ENCODE data around the gene DGKE.

Gene DGKE

GRCh38 chr17:56849131-56849530 lies 15.2 kb downstream of the DGKE start:
- no peak for DNase-seq (ENCODE audit: low read depth in 2 of 2)

GRCh38 chr17:56850591-56850990 lies 16.6 kb downstream of the DGKE start:
- DNase-seq (ENCODE audit: low read depth in 2 of 2), result no peak

GRCh38 chr17:56851008-56851407 lies 17.1 kb downstream of the DGKE start:
- DNase-seq (ENCODE audit: low read depth in 2 of 2), result no peak

- DNase-seq (ENCODE audit: low read depth in 2 of 2), result no peak
Measured at GRCh38 chr17:56861899-56862298, 27.9 kb downstream of the DGKE start.

DNA sequence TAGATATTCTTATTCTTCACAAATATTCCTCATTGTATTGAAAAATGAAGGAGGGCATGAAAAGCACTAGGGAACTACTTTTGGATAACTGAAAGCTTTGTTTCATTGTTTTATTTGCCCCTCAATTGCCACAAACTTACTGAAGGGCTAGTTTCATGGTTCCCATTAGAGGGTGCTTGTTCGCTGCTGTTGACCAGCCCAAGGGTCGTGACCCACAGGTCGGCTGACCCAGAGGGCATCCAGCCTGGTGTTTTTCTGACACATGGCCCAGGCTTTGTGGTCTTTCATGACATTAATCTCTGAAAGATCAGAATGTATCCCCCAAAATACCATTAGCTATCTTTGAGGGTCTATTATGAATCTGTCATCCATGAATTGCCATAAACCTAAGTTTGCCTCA lies 30.0 kb downstream of the DGKE start:
- DNase-seq (ENCODE audit: low read depth in 2 of 2), result no peak

DNA sequence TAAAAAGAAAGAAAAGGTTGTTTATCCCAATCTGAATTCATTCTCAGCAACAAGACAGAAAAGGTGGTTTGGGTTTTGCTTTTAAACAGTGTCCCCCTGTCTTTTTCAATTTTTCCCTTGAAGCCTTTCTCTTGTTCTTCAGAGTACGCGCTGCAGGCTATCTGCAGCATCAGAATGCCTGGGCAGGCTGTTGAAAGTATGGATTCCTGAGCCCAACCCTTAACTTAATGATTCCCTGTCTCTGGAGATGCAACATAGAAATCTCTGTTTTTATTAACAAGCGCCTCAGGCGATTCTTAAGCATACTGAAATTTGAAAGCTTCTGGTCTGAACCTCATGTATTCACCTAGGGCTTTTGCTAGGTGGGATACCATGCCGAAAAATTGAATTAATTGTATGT lies 32.1 kb downstream of the DGKE start:
- no peak for DNase-seq (ENCODE audit: low read depth in 2 of 2)

GRCh38 chr17:56866496-56866895 lies 32.5 kb downstream of the DGKE start:
- DNase-seq (ENCODE audit: low read depth in 2 of 2), result no peak

DNA sequence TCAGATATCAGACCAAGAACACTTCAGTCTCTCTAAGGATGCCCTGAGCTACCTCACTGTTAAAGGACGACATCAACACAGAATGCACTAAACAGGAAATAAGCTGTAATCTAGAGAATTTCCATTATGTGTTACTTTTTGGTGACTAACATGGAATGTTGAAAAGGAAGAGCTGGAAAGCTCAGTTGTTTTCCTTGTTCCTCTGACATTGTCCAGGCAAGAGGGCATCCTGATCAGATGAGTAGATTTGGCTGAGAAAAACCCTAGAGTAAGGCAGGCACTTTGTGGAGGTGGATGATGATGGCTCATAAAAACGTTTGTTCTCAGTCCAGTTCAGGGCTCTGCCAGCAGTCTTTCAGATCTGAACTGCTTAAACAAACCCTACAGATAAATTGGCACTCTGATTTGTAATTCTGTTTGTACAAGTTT lies 34.0 kb downstream of the DGKE start:
- DNase-seq (ENCODE audit: low read depth in 2 of 2), result no peak

DNA sequence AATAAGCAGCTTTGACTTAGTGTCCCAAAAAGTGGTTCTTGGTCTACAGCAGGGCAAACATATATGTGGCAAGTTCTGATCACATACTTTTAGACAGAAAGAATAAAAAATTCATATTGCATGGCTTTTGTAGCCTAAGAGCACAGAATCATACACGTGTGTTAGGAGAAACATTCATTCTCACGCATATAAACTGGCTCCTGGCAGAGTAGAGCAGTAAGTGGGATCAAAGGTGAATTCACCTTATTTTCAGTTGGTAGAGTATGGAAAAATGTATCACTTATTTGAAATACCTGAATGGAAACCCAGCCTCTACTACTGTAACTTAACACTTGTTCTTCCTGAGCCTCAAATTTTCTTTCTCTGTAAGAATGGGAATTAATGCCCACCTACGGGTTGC lies 34.8 kb downstream of the DGKE start:
- DNase-seq (ENCODE audit: low read depth in 2 of 2), result no peak

GRCh38 chr17:56870081-56870651 lies 36.2 kb downstream of the DGKE start:
- DNase-seq (ENCODE audit: low read depth in 2 of 2), result no peak

DNA sequence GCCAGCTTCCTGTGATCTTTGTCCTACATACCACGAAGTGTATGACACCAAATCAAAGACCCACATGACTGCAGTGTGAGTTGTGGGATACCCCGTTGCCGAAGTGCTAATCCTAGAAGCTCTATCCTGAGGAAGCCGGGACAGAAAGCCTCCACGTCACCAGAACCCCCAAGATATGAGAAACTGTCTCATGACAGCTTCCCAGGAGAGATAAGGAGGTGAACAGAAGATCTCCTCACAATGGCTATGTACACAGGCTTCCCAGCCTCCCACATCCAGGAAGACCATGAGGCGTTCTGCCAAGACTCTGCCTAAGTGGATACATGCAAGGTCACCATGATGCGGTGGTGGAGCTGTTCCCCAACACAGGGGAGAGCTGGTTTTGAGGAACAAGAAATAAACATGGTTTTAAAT lies 42.8 kb downstream of the DGKE start:
- no peak for DNase-seq (ENCODE audit: low read depth in 2 of 2)

DNA sequence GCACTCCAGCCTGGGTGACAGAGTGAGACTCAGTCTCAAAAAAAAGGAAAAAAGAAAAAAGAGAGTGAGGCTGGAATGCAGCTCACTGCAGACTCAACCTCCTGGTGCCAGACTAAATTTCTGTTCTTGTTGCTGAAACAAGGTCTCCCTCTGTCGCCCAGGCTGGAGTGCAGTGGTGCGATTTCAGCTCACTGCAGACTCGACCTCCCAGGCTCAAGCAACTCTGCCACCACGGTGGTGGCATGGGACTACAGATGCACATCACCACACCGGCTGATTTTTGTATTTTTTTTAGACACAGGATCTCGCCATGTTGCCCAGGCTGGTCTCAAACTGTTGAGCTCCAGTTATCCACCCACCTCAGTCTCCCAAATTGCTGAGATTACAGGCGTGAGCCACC lies 45.3 kb downstream of the DGKE start:
- DNase-seq (ENCODE audit: low read depth in 2 of 2), result no peak

DNA sequence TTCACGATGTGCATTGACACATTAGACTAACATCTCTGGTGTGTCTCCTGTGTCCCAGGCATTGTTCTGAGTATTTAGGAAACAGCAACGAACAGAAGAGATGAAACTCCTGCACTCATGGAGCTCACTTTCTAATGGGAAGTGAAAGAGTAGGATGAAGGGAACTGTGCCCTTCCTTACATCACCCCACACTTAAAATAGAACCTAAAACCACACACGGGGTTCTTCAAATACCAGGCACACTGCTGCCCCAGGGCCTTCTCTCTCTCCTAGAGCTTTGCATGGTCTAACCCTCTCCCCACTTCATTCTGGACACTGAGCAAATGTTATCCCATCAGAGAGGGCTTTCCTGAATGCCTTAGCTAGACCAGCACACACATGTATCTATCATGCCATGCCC lies 46.2 kb downstream of the DGKE start:
- no peak for DNase-seq (ENCODE audit: low read depth in 2 of 2)

DNA sequence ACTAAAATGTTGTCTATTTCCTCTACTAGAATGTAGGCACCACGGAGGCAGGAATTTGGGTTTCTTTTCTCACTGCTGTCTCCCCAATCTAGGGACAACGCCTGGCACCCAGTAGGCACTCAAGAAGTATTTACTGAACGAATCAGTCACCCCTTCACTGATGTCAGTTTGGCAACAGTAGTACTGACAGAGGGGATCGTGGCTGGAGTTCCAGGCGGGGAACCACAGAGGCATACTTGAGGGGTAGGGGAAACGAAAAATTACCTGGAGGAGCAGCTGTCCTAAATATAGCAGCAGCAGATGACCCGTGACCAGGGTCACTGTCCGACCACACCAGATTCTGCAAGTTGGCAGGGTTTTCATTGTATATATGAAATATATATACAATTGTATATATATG lies 46.6 kb downstream of the DGKE start:
- no peak for DNase-seq (ENCODE audit: low read depth in 2 of 2)

DNA sequence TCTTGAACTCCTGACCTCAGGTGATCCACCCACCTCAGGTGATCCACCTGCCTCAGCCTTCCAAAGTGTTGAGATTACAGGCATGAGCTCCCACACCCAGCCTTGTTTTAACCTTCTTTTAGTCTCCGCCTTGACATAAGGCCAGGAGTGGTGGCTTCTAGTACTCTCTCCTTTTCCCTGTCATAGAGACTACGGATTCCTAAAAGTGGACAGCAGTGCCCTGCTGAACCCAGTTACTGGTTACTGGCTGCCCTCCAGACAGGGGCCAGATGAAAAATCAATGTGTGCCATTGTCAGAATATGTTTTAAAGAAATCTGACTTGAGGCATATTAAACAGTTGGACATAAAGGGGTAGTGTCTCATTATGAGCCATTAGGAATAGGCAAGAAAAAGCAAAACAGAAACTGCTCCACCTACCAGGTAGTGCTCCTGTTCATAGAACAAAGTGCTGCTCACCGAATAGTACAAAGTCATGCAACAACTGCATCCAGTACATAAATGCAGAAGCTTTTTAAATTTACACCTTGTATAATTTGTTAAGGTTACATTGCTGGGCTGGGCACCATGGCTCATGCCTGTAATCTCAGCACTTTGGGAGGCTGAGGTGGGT lies 47.8 kb downstream of the DGKE start:
- no peak for DNase-seq (ENCODE audit: low read depth in 2 of 2)

GRCh38 chr17:56883616-56884015 lies 49.7 kb downstream of the DGKE start:
- no peak for DNase-seq (ENCODE audit: low read depth in 2 of 2)

DNA sequence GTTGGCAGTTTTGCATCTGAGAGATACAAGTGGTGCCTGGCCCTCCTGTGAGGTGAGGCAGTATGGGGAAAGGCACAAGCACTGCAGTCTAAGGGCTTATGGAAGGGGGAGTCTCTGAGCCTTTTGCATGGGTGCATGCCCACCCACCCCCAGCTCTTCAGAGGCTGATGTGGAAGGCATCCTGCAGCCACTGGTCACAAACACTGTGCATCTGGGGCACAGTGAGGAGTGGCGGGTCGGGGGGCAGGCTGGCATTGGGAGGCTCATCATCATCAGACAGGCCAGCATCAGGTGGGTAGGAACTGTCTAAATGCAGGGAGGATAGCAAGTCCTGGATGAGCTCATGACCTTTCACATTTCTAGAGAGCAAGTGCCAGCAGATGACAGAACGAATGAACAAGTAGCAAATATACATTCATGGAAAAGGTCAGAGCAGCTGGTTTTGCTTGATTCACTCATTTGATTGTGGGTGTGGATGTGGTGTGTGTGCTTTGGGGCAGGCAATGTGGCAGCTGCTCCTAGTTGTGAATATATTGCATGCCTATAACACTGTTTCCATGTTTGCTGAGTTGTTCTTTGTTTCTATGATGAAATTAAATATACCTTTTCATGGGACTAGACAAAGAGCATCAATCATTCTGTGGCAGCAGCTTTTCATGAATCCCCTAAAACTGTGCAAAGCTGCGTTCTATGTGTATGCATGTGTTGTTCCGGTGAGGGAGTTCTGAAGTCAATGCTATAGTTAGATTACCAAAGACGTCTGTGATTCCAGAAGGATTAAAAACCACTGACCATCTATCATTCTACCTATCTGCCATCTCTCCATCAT lies 50.7 kb downstream of the DGKE start:
- no peak for DNase-seq (ENCODE audit: low read depth in 2 of 2)

- no peak for DNase-seq (ENCODE audit: low read depth in 2 of 2)
Measured at GRCh38 chr17:56885312-56885657, 51.3 kb downstream of the DGKE start.

GRCh38 chr17:56886288-56886731 lies 52.4 kb downstream of the DGKE start:
- no peak for DNase-seq (ENCODE audit: low read depth in 2 of 2)

- no peak for DNase-seq (ENCODE audit: low read depth in 2 of 2)
Measured at GRCh38 chr17:56887105-56887504, 53.2 kb downstream of the DGKE start.

DNA sequence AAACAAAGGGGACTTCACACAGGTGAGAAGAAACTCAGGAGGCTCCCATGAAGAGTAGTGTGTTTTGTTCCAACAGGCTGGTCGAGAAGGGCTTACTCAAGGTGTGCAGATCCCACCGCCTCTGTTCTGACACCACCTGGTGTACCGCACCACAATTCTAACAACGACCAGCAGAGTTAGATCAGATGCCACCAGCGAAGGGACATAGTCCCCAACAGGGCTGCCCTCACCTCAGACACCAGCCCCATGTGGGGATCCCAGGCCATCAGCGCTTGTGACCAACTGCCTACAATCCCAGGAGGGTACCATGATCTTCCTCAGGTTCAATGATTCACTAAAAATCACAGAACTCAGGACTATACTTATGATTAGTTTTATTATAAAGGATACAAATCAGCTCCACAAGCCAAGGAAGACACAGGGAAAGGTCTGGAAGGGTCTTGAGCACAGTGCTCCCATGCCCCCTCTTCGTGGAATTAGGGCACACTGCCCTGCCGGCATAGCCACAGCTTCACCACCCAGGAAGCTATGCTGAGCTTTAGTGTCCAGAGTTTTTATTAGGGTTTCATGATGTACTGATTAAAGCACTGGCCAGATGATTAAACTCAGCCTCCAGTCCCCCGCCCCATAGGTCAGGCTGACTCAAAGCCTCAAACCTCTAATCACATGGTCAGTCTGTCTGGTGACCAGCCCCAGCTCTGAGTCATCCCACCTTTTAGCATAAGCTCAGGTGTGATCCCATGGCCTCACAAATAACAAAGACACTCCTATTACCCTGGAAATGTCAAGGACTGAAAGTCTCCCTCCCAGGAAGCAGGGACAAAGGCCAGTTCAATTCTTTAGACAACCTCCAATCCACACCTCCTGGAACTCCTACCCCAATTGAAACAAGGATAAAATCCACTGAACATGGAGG lies 53.9 kb downstream of the DGKE start:
- no peak for DNase-seq (ENCODE audit: low read depth in 2 of 2)

- DNase-seq (ENCODE audit: low read depth in 2 of 2), result no peak
Measured at GRCh38 chr17:56890390-56890789, 56.4 kb downstream of the DGKE start.

All from fibroblast of skin of left biceps (primary cell).